CD4-positive, alpha-beta T cell treated with Interleukin-4 for 1 hour (primary cell): ENCODE measurements around the gene CALCOCO2.
"Not testable (repeated sequence)": the region's sequence is repeated elsewhere in the genome, so short reads cannot be mapped to it uniquely, and the experiment has no call there.

Experiments used
- DNase-seq, 2 donors: peaks; one replicate each; pipeline ENCODE4 v3.0.0-alpha.2; 2020 to 2022

The CALCOCO2 gene

GRCh38 chr17:48830840-48831548 is at the start of gene CALCOCO2:
TSS of gene CALCOCO2 (plus strand) at chr17:48831035. CDS start at chr17:48841708, 10,673 bp downstream.
- peak; percentile 91 for DNase-seq

- no peak for DNase-seq
Measured at GRCh38 chr17:48787828-48788227, 43.0 kb upstream of the CALCOCO2 start.

GRCh38 chr17:48790607-48791127 is 40.2 kb upstream of the CALCOCO2 start:
- DNase-seq = no peak

GRCh38 chr17:48791128-48792032 is 39.5 kb upstream of the CALCOCO2 start:
- peak in 1 of 2 donors; percentile 13 for DNase-seq

- DNase-seq = no peak
Measured at GRCh38 chr17:48792033-48792798, 38.6 kb upstream of the CALCOCO2 start.

- DNase-seq = no peak
Measured at GRCh38 chr17:48795444-48796162, 35.2 kb upstream of the CALCOCO2 start.

- DNase-seq = not testable (repeated sequence)
Measured at GRCh38 chr17:48796163-48796522, 34.7 kb upstream of the CALCOCO2 start.

GRCh38 chr17:48799069-48799723 is 31.6 kb upstream of the CALCOCO2 start:
- DNase-seq = no peak

GRCh38 chr17:48800626-48801217 is 30.1 kb upstream of the CALCOCO2 start:
- DNase-seq = no peak

- peak; percentile 55 to 71 for DNase-seq
Measured at GRCh38 chr17:48804936-48805411, 25.9 kb upstream of the CALCOCO2 start.

- no peak for DNase-seq
Measured at GRCh38 chr17:48809182-48809581, 21.7 kb upstream of the CALCOCO2 start.

- no peak for DNase-seq
Measured at GRCh38 chr17:48812001-48812400, 18.8 kb upstream of the CALCOCO2 start.

- DNase-seq = peak; percentile 56 to 68
Measured at GRCh38 chr17:48814504-48814903, 16.3 kb upstream of the CALCOCO2 start.

- no peak for DNase-seq
Measured at GRCh38 chr17:48815311-48815710, 15.5 kb upstream of the CALCOCO2 start.

- DNase-seq = no peak
Measured at GRCh38 chr17:48816438-48816773, 14.4 kb upstream of the CALCOCO2 start.

GRCh38 chr17:48816774-48817590 is 13.9 kb upstream of the CALCOCO2 start, which contains the start of gene TTLL6:
TSS of gene TTLL6 (minus strand) at chr17:48817229. CDS start at chr17:48817072, 157 bp downstream.
- peak; percentile 74 to 83 for DNase-seq

- no peak for DNase-seq
Measured at GRCh38 chr17:48818361-48818841, 12.4 kb upstream of the CALCOCO2 start.

GRCh38 chr17:48819466-48819865 is 11.4 kb upstream of the CALCOCO2 start:
- no peak for DNase-seq

- not testable (repeated sequence) for DNase-seq
Measured at GRCh38 chr17:48820936-48821335, 9.9 kb upstream of the CALCOCO2 start.
